DND-41 (cell line): ENCODE results near the gene TBCD.

ENCODE experiments used
- ATAC-seq: fragments of 200-7000 bp; cut with Tn5 transposase; 3 replicates; pipeline ENCODE4 v1.9.1; 2021; ENCODE audit warnings: low read depth; ENCODE audit not compliant: insufficient read depth
- DNase-seq: peaks from one replicate; pipeline ENCODE4 v3.0.0-alpha.2; 2020
- H2AFZ ChIP-seq: 2 replicates; pipeline ENCODE4 v1.6.0; 2012; ENCODE audit warnings: low read depth, low read length
- H3K27ac ChIP-seq: 2 replicates; pipeline ENCODE4 v1.5.1; 2012; ENCODE audit warnings: low read length, inconsistent platforms
- H3K27me3 ChIP-seq: fragments of 200-600 bp; sonication (generic); 2 replicates; pipeline ENCODE4 v1.6.0; 2012; ENCODE audit warnings: low read length, mild to moderate bottlenecking, inconsistent platforms; ENCODE audit not compliant: insufficient read depth, poor library complexity
- H3K36me3 ChIP-seq: 2 replicates; pipeline ENCODE4 v1.5.1; 2012; ENCODE audit warnings: low read length, inconsistent platforms; ENCODE audit not compliant: insufficient read depth
- H3K4me1 ChIP-seq: 2 replicates; pipeline ENCODE4 v1.5.1; 2012; ENCODE audit warnings: mild to moderate bottlenecking, low read length; ENCODE audit not compliant: insufficient read depth
- H3K4me2 ChIP-seq: 2 replicates; pipeline ENCODE4 v1.6.0; 2012; ENCODE audit warnings: mild to moderate bottlenecking, moderate library complexity, low read length, inconsistent platforms; ENCODE audit not compliant: insufficient read depth
- H3K4me3 ChIP-seq, 2 experiments: fragments of 200-600 bp in 1 of 2; shearing (Covaris generic) in 1 of 2; 2 replicates each; pipeline ENCODE4 v1.5.1; 2012 to 2016; ENCODE audit warnings: inconsistent platforms in 2 of 2, low read length in 2 of 2, mild to moderate bottlenecking in 2 of 2, low read depth in 1 of 2, moderate library complexity in 1 of 2
- H3K79me2 ChIP-seq: 2 replicates; pipeline ENCODE4 v1.6.0; 2012; ENCODE audit warnings: low read length, inconsistent platforms; ENCODE audit not compliant: insufficient read depth
- H3K9ac ChIP-seq: 2 replicates; pipeline ENCODE4 v1.6.0; 2012; ENCODE audit warnings: low read depth, mild to moderate bottlenecking, inconsistent platforms, low read length, moderate library complexity
- H3K9me3 ChIP-seq: 2 replicates; pipeline ENCODE4 v1.5.1; 2012; ENCODE audit warnings: low read length, moderate library complexity, mild to moderate bottlenecking, inconsistent platforms; ENCODE audit not compliant: insufficient read depth, severe bottlenecking
- H4K20me1 ChIP-seq: 2 replicates; pipeline ENCODE4 v1.6.0; 2012; ENCODE audit warnings: low read length; ENCODE audit not compliant: insufficient read depth
- EZH2 ChIP-seq: IDR thresholded peaks from 3 replicates; pipeline ENCODE4 v1.6.1; 2012; ENCODE audit warnings: borderline replicate concordance, low read depth, mild to moderate bottlenecking, moderate library complexity, low read length, inconsistent platforms; ENCODE audit not compliant: severe bottlenecking
- TF ChIP-seq, protein P1 (sequence below): IDR thresholded peaks from 2 replicates; pipeline ENCODE4 v1.5.1; 2012; ENCODE audit warnings: borderline replicate concordance, low read length, moderate library complexity, mild to moderate bottlenecking; ENCODE audit not compliant: poor library complexity, severe bottlenecking; ENCODE audit errors: extremely low read depth

The TBCD gene

DNA sequence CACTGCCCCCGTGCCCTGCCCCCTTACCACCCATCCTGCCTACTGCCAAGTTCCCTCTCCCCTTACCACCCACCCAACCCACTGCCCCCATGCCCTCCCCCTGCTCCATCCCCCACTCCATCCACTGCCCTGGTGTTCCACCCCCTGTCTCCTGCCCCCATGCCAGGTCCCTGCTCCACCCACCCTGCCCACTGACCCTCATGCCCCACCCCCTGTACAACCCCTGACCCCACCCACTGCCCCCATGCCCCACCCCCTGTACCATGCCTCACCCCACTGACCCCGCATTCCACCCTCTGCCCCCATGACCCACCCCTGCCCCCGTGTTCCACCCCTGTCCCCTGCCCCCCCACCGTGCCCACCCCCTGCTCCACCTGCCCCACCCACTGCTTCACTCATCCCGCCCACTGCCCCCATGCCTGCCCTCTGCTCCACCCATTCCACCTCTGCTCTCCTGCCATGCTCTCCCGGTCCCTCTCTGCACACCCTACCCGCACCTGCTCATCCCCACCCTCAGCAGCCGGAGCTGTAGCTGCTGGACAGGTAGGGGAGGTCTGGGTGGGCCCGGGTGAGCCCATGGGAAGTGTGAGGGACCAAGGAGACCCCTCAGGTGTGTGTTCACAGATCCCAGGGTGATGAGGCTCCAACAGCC, 42.7 kb upstream of the TBCD start:
- no peak for DNase-seq
- H3K4me2 ChIP-seq: no peak overlapping the region

DNA sequence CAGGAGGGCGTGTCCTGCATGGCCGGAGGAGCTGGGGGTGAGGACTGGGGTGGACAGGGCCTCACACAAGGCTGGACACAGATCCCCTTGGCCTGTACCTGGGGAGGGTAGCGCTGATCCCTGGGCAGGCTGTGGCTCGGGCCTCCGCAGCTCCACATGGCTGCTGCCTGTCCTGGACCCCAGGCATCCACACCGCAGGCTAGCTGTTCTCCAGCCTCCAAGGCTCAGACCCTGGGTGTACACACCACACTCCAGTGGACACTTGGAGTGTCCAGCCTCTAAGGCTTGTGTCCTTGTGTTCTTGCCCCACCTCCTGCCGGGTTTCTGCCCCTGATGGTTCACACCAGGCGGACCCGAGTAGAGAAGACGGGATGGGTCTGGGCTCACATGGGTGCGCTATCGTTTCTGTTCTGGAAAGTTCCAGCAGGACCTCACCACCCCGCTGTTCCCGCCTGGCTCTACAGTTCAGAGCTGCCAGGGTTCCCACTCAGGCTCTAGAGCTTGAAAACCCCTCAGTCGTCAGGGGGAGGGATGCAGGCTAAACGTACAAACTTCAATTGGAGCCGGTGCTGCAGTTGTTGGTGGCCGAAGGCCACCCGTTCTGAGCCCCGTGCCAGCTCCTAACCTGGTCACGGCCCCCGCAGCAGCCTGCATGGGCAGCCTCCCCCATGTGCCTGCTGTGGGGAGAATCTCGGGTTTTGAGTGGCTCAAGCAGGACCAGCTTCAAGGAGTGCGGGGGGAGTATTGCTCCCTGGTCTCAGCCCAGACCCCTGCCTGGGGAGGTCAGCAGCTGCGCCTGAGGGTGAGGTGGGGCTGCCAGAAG, 42.0 kb upstream of the TBCD start:
- Histone ChIP-seq H3K9ac (no peak overlapping the region), H3K4me3 (no peak overlapping the region), H4K20me1 (no peaks in the 10 kb centered on the region), H3K79me2 (no peaks in the 10 kb centered on the region), H3K4me2 (no peak overlapping the region), H2AFZ (no peak overlapping the region), H3K27ac (no peak overlapping the region), H3K4me1 (no peaks in the 10 kb centered on the region), H3K36me3 (no peaks in the 10 kb centered on the region), H3K27me3 (peaks cover under 1% of the 10 kb centered on the region), H3K9me3 (no peaks in the 10 kb centered on the region)
- no peak for ATAC-seq
- TF ChIP-seq, protein P1, sequence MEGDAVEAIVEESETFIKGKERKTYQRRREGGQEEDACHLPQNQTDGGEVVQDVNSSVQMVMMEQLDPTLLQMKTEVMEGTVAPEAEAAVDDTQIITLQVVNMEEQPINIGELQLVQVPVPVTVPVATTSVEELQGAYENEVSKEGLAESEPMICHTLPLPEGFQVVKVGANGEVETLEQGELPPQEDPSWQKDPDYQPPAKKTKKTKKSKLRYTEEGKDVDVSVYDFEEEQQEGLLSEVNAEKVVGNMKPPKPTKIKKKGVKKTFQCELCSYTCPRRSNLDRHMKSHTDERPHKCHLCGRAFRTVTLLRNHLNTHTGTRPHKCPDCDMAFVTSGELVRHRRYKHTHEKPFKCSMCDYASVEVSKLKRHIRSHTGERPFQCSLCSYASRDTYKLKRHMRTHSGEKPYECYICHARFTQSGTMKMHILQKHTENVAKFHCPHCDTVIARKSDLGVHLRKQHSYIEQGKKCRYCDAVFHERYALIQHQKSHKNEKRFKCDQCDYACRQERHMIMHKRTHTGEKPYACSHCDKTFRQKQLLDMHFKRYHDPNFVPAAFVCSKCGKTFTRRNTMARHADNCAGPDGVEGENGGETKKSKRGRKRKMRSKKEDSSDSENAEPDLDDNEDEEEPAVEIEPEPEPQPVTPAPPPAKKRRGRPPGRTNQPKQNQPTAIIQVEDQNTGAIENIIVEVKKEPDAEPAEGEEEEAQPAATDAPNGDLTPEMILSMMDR: no peak
- TF ChIP-seq EZH2: no peak
- DNase-seq: no peak

More for the DNA sequence above, 42.7 kb upstream of the TBCD start:
- Histone ChIP-seq H2AFZ (no peak overlapping the region), H3K36me3 (no peaks in the 10 kb centered on the region), H3K27me3 (peaks cover 3% of the 10 kb centered on the region), H3K4me3 (no peak overlapping the region), H3K9ac (no peak overlapping the region), H3K4me1 (no peaks in the 10 kb centered on the region), H3K9me3 (no peaks in the 10 kb centered on the region), H3K79me2 (no peaks in the 10 kb centered on the region), H3K27ac (no peak overlapping the region), H4K20me1 (no peaks in the 10 kb centered on the region)
- TF ChIP-seq EZH2: no peak
- TF ChIP-seq, protein P1: no peak
- ATAC-seq: no peak

DNA sequence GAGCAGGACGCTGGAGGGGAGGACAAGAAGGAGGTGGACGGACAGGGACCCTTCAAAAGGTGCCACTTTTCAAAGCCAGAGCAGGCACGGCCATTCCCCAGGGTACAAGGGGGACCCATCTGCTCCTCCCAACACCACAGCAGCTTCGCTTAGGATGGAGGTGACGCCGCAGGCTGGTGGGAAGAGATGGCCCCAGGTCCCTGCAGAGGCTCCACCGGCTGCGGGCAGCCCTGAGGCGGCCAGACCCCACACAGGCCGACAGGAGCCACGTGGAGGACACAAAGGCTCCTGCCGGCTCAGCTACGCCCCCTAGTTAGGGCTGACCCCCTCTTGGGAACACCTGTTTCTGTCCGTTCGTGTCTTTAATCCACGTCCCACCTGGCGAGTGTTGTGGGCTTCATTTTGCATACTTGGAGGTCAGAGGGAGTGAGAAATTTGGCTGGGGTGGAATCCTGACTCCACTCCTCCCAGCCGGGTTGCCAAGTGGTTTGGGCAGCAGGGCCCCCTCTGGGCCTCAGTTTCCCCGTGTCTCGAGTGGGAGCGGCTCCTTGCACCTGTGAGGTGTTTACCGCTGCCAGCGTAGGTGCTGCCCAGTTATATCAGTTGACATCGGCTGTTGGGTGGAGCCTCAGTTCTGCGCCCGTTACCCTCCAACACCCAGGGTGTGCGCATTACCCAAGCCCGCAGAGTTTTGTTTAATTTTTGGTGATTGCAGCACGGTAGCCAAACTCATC, 41.2 kb upstream of the TBCD start:
- no peaks in the 10 kb centered on the region for H3K27me3 ChIP-seq
- no peaks in the 10 kb centered on the region for H3K79me2 ChIP-seq
- H2AFZ ChIP-seq: no peak overlapping the region
- H3K27ac ChIP-seq: no peak overlapping the region
- H3K4me3 ChIP-seq: no peak overlapping the region
- H3K9me3 ChIP-seq: no peaks in the 10 kb centered on the region
- H4K20me1 ChIP-seq: no peaks in the 10 kb centered on the region
- no peak overlapping the region for H3K9ac ChIP-seq
- ATAC-seq: no peak
- no peak for TF ChIP-seq EZH2
- TF ChIP-seq, protein P1: no peak
- H3K4me2 ChIP-seq: no peak overlapping the region
- H3K36me3 ChIP-seq: no peaks in the 10 kb centered on the region
- H3K4me1 ChIP-seq: peaks cover 2% of the 10 kb centered on the region
- no peak for DNase-seq
